H1 (cell line): Measurements from ENCODE around the gene IQSEC3. TPM values are rescaled to one million over a fixed set of nuclear protein-coding genes. Genes with fewer than 3 reads are reported as not detected.

Experiments used
- polyA plus RNA-seq, 7 experiments: library from polyadenylated mRNA; depleted of rRNA in 3 of 7; stranded (reverse) in 5 of 7; unstranded in 2 of 7; fragments of >200 nt in 5 of 7; fragments of 200-250 nt in 2 of 7; gene quantifications; 1 replicate in 5 of 7; 2 replicates in 1 of 7; 4 replicates in 1 of 7; pipeline versions ENCODE4 v1.2.1 to v1.2.3, GENCODE V29; 2011 to 2013; ENCODE audit warnings: missing spikeins in 2 of 7, mixed read lengths in 2 of 7
- total RNA-seq: library from RNA; stranded (reverse); fragmentation: NEBNext Ultra II Directional; extraction: Animal tissue kit (Norgen Biotek cat#: 25700); gene quantifications from 2 replicates; pipeline ENCODE4 v1.2.1, GENCODE V29; 2021

IQSEC3 gene
- total and polyA plus RNA-seq, 2 of the 8 experiments (the other 6 are each of a cell fraction or from before 2014, with no cell fraction given), result 1.2 to 3.1 TPM

Other genes with a start within 250 kb of the IQSEC3 start
- gene SLC6A12, start 147.4 kb downstream of the IQSEC3 start, total RNA-seq, result 0.65 and 1.1 TPM in 2 replicates
- gene SLC6A12, start 147.4 kb downstream of the IQSEC3 start, polyA plus RNA-seq (2011; rRNA removed), result 0.63 and 0.70 TPM in 2 replicates
- gene SLC6A13, start 196.1 kb downstream of the IQSEC3 start, total RNA-seq, result not detected in 2 replicates
- gene SLC6A13, start 196.1 kb downstream of the IQSEC3 start, polyA plus RNA-seq (2011; rRNA removed), result 0.03 and 0.19 TPM in 2 replicates